ENCODE measurements around the gene ITGA5. TPM values are rescaled to one million over a fixed set of nuclear protein-coding genes. Genes with fewer than 3 reads are reported as not detected.

ITGA5 gene
- polyA plus RNA-seq, 1 donor (not counting 4 experiments of a cell fraction or from before 2014, with no cell fraction given), result 47.9 TPM

GRCh38 chr12:54438517-54438916 lies 19.5 kb upstream of the ITGA5 start:
- no peak overlapping the region for H3K27ac ChIP-seq (ENCODE audit: control insufficient read depth, insufficient read depth, low read length)
- dilution Hi-C loops (cut with MboI; ENCODE audit: extremely low pct_ligation_motif_present, low sequenced_read_pairs), result no loop called here
- TF ChIP-seq CTCF (optimal IDR thresholded peaks at IDR 0.05 in 1 of 3, IDR thresholded peaks at IDR 0.05 in 1 of 3, conservative IDR thresholded peaks at IDR 0.05 in 1 of 3; ENCODE audit: extremely low read depth in 1 of 3, insufficient read depth in 2 of 3, low read length in 3 of 3) (no peak), EZH2 (IDR thresholded peaks at IDR 0.05; ENCODE audit: low read length) (no peak)

GRCh38 chr12:54437697-54438096 lies 18.6 kb upstream of the ITGA5 start:
- no peak overlapping the region for H2AFZ ChIP-seq (ENCODE audit: control insufficient read depth, low read length)
- H3K9me3 ChIP-seq (ENCODE audit: control insufficient read depth, low read depth, low read length), result no peaks in the 10 kb centered on the region
- peak overlapping the region; percentile 67 for H3K27ac ChIP-seq (ENCODE audit: control insufficient read depth, insufficient read depth, low read length)
- no peaks in the 10 kb centered on the region for H3K79me2 ChIP-seq (ENCODE audit: control insufficient read depth, insufficient read depth, low read length)
- peak overlapping the region; percentile 45 for H3K9ac ChIP-seq (ENCODE audit: control insufficient read depth, extremely low read depth, insufficient read depth, low read length)
- H3K4me1 ChIP-seq (ENCODE audit: control insufficient read depth, extremely low read depth, insufficient read depth, low read length), result peaks cover 32% of the 10 kb centered on the region
- H3K9me1 ChIP-seq (ENCODE audit: control insufficient read depth, extremely low read depth, insufficient read depth, low read length), result no peaks in the 10 kb centered on the region
- peak overlapping the region; percentile 48 for H3K4me2 ChIP-seq (ENCODE audit: control insufficient read depth, extremely low read depth, insufficient read depth, low read depth, low read length)
- FAIRE-seq (no peak), DNase-seq (ENCODE audit: low read depth, low spot score) (no peak)
- dilution Hi-C loops (cut with MboI; ENCODE audit: extremely low pct_ligation_motif_present, low sequenced_read_pairs), result no loop called here
- no peaks in the 10 kb centered on the region for H3K36me3 ChIP-seq (ENCODE audit: control insufficient read depth in 2 of 2, extremely low read depth in 1 of 2, insufficient read depth in 2 of 2, low read length in 2 of 2)
- TF ChIP-seq CTCF (optimal IDR thresholded peaks at IDR 0.05 in 1 of 3, IDR thresholded peaks at IDR 0.05 in 1 of 3, conservative IDR thresholded peaks at IDR 0.05 in 1 of 3; ENCODE audit: extremely low read depth in 1 of 3, insufficient read depth in 2 of 3, low read length in 3 of 3), result no peak
- no peaks in the 10 kb centered on the region for H4K20me1 ChIP-seq (ENCODE audit: control insufficient read depth, extremely low read depth, insufficient read depth, low read length)
- H3K27me3 ChIP-seq (ENCODE audit: control insufficient read depth, extremely low read depth, insufficient read depth, low read length), result no peaks in the 10 kb centered on the region
- H3K4me3 ChIP-seq (ENCODE audit: control insufficient read depth in 2 of 3, extremely low read depth in 1 of 3, insufficient read depth in 2 of 3, low read depth in 1 of 3, low read length in 3 of 3), result no peak overlapping the region

More at GRCh38 chr12:54438517-54438916, 19.5 kb upstream of the ITGA5 start:
- H3K9ac ChIP-seq (ENCODE audit: control insufficient read depth, extremely low read depth, insufficient read depth, low read length), result no peak overlapping the region
- no peaks in the 10 kb centered on the region for H3K9me3 ChIP-seq (ENCODE audit: control insufficient read depth, low read depth, low read length)
- no peaks in the 10 kb centered on the region for H3K9me1 ChIP-seq (ENCODE audit: control insufficient read depth, extremely low read depth, insufficient read depth, low read length)
- no peak overlapping the region for H2AFZ ChIP-seq (ENCODE audit: control insufficient read depth, low read length)
- DNase-seq (ENCODE audit: low read depth, low spot score) (no peak), FAIRE-seq (no peak)
- H4K20me1 ChIP-seq (ENCODE audit: control insufficient read depth, extremely low read depth, insufficient read depth, low read length), result no peaks in the 10 kb centered on the region
- H3K36me3 ChIP-seq (ENCODE audit: control insufficient read depth in 2 of 2, extremely low read depth in 1 of 2, insufficient read depth in 2 of 2, low read length in 2 of 2), result no peaks in the 10 kb centered on the region
- H3K4me3 ChIP-seq (ENCODE audit: control insufficient read depth in 2 of 3, extremely low read depth in 1 of 3, insufficient read depth in 2 of 3, low read depth in 1 of 3, low read length in 3 of 3), result no peak overlapping the region
- peaks cover 24% of the 10 kb centered on the region for H3K4me1 ChIP-seq (ENCODE audit: control insufficient read depth, extremely low read depth, insufficient read depth, low read length)
- H3K79me2 ChIP-seq (ENCODE audit: control insufficient read depth, insufficient read depth, low read length), result no peaks in the 10 kb centered on the region
- H3K4me2 ChIP-seq (ENCODE audit: control insufficient read depth, extremely low read depth, insufficient read depth, low read depth, low read length), result no peak overlapping the region
- H3K27me3 ChIP-seq (ENCODE audit: control insufficient read depth, extremely low read depth, insufficient read depth, low read length), result no peaks in the 10 kb centered on the region
